ENCODE data around the gene ATP10D.

DNA sequence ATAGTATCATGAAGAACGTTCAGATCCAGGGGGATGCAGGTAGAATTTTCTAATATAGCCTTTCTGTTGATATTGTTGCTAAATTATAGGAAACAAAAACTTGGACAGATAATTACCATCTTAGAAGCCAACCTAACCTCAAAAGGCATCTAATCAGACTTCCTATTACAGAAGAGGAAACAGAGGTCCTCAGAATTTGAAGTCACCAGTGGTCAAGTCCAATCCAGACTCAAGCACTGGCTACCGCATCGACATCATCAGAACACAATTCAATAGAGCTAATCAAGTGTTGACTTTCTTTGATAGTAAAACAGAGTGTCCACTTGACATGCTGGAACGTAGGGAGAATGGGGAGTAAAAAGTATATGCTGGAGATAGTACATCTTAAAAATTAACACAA, 10.3 kb upstream of the ATP10D start:
- TF ChIP-seq, protein P1, sequence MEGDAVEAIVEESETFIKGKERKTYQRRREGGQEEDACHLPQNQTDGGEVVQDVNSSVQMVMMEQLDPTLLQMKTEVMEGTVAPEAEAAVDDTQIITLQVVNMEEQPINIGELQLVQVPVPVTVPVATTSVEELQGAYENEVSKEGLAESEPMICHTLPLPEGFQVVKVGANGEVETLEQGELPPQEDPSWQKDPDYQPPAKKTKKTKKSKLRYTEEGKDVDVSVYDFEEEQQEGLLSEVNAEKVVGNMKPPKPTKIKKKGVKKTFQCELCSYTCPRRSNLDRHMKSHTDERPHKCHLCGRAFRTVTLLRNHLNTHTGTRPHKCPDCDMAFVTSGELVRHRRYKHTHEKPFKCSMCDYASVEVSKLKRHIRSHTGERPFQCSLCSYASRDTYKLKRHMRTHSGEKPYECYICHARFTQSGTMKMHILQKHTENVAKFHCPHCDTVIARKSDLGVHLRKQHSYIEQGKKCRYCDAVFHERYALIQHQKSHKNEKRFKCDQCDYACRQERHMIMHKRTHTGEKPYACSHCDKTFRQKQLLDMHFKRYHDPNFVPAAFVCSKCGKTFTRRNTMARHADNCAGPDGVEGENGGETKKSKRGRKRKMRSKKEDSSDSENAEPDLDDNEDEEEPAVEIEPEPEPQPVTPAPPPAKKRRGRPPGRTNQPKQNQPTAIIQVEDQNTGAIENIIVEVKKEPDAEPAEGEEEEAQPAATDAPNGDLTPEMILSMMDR (IDR thresholded peaks at IDR 0.05), result no peak
- no peak for TF ChIP-seq POLR2A (IDR thresholded peaks at IDR 0.05)
- no peak for TF ChIP-seq POLR2AphosphoS5 (IDR thresholded peaks at IDR 0.05; ENCODE audit: insufficient read depth in 1 of 2, low read depth in 1 of 2)
